ENCODE results near the gene GIGYF2.

GIGYF2 gene

GRCh38 chr2:232880764-232881351 lies 183.7 kb downstream of the GIGYF2 start:
- Histone ChIP-seq H3K9me3 (ENCODE audit: control insufficient read depth, low read length) (no peaks in the 10 kb centered on the region), H3K27ac (ENCODE audit: low read depth, low read length, severe bottlenecking) (no peak overlapping the region), H3K4me1 (ENCODE audit: control insufficient read depth, insufficient read depth, low read length, poor library complexity, severe bottlenecking) (no peaks in the 10 kb centered on the region), H3K4me3 (ENCODE audit: extremely low read depth, insufficient read depth, low read length, poor library complexity, severe bottlenecking) (no peak overlapping the region), H3K36me3 (ENCODE audit: control insufficient read depth, insufficient read depth, low read length) (no peaks in the 10 kb centered on the region)
- 91 to 92% methylated on average over 6 to 13 of the region's 17 CpGs for WGBS, 2 experiments (ENCODE audit: insufficient coverage in 2 of 2)

- Histone ChIP-seq H3K4me1 (ENCODE audit: control insufficient read depth, insufficient read depth, low read length, poor library complexity, severe bottlenecking) (no peaks in the 10 kb centered on the region), H3K36me3 (ENCODE audit: control insufficient read depth, insufficient read depth, low read length) (no peaks in the 10 kb centered on the region), H3K27ac (ENCODE audit: low read depth, low read length, severe bottlenecking) (no peak overlapping the region), H3K9me3 (ENCODE audit: control insufficient read depth, low read length) (no peaks in the 10 kb centered on the region), H3K4me3 (ENCODE audit: extremely low read depth, insufficient read depth, low read length, poor library complexity, severe bottlenecking) (no peak overlapping the region)
- WGBS, 2 experiments (ENCODE audit: insufficient coverage in 2 of 2): 93 to 97% methylated on average over 11 to 15 of the region's 17 CpGs
Measured at GRCh38 chr2:232882085-232882484, 185.0 kb downstream of the GIGYF2 start.

GRCh38 chr2:232882505-232883115 lies 185.5 kb downstream of the GIGYF2 start:
- H3K4me1 ChIP-seq (ENCODE audit: control insufficient read depth, insufficient read depth, low read length, poor library complexity, severe bottlenecking): no peaks in the 10 kb centered on the region
- H3K27ac ChIP-seq (ENCODE audit: low read depth, low read length, severe bottlenecking): no peak overlapping the region
- WGBS, 2 experiments (ENCODE audit: insufficient coverage in 2 of 2): 95% methylated on average over 13 to 18 of the region's 20 CpGs
- H3K36me3 ChIP-seq (ENCODE audit: control insufficient read depth, insufficient read depth, low read length): no peaks in the 10 kb centered on the region
- no peak overlapping the region for H3K4me3 ChIP-seq (ENCODE audit: extremely low read depth, insufficient read depth, low read length, poor library complexity, severe bottlenecking)
- no peaks in the 10 kb centered on the region for H3K9me3 ChIP-seq (ENCODE audit: control insufficient read depth, low read length)

GRCh38 chr2:232883116-232883721 lies 186.1 kb downstream of the GIGYF2 start:
- Histone ChIP-seq H3K27ac (ENCODE audit: low read depth, low read length, severe bottlenecking) (no peak overlapping the region), H3K4me1 (ENCODE audit: control insufficient read depth, insufficient read depth, low read length, poor library complexity, severe bottlenecking) (no peaks in the 10 kb centered on the region), H3K9me3 (ENCODE audit: control insufficient read depth, low read length) (no peaks in the 10 kb centered on the region), H3K36me3 (ENCODE audit: control insufficient read depth, insufficient read depth, low read length) (no peaks in the 10 kb centered on the region), H3K4me3 (ENCODE audit: extremely low read depth, insufficient read depth, low read length, poor library complexity, severe bottlenecking) (no peak overlapping the region)
- 93 to 94% methylated on average over 28 to 29 of the region's 29 CpGs for WGBS, 2 experiments (ENCODE audit: insufficient coverage in 2 of 2)

- no peak overlapping the region for H3K27ac ChIP-seq (ENCODE audit: low read depth, low read length, severe bottlenecking)
- no peaks in the 10 kb centered on the region for H3K4me1 ChIP-seq (ENCODE audit: control insufficient read depth, insufficient read depth, low read length, poor library complexity, severe bottlenecking)
- 87 to 89% methylated on average over 8 to 9 of the region's 11 CpGs for WGBS, 2 experiments (ENCODE audit: insufficient coverage in 2 of 2)
- H3K36me3 ChIP-seq (ENCODE audit: control insufficient read depth, insufficient read depth, low read length): no peaks in the 10 kb centered on the region
- H3K9me3 ChIP-seq (ENCODE audit: control insufficient read depth, low read length): no peaks in the 10 kb centered on the region
- H3K4me3 ChIP-seq (ENCODE audit: extremely low read depth, insufficient read depth, low read length, poor library complexity, severe bottlenecking): no peak overlapping the region
Measured at GRCh38 chr2:232884001-232884421, 186.9 kb downstream of the GIGYF2 start.

- WGBS, 2 experiments (ENCODE audit: insufficient coverage in 2 of 2): 91 to 93% methylated on average over 24 to 26 of the region's 27 CpGs
- H3K4me1 ChIP-seq (ENCODE audit: control insufficient read depth, insufficient read depth, low read length, poor library complexity, severe bottlenecking): no peaks in the 10 kb centered on the region
- no peak overlapping the region for H3K4me3 ChIP-seq (ENCODE audit: extremely low read depth, insufficient read depth, low read length, poor library complexity, severe bottlenecking)
- H3K9me3 ChIP-seq (ENCODE audit: control insufficient read depth, low read length): no peaks in the 10 kb centered on the region
- H3K27ac ChIP-seq (ENCODE audit: low read depth, low read length, severe bottlenecking): no peak overlapping the region
- no peaks in the 10 kb centered on the region for H3K36me3 ChIP-seq (ENCODE audit: control insufficient read depth, insufficient read depth, low read length)
Measured at GRCh38 chr2:232884549-232885263, 187.6 kb downstream of the GIGYF2 start.

GRCh38 chr2:232885264-232885961 lies 188.3 kb downstream of the GIGYF2 start:
- Histone ChIP-seq H3K4me1 (ENCODE audit: control insufficient read depth, insufficient read depth, low read length, poor library complexity, severe bottlenecking) (no peaks in the 10 kb centered on the region), H3K9me3 (ENCODE audit: control insufficient read depth, low read length) (no peaks in the 10 kb centered on the region), H3K27ac (ENCODE audit: low read depth, low read length, severe bottlenecking) (no peak overlapping the region), H3K4me3 (ENCODE audit: extremely low read depth, insufficient read depth, low read length, poor library complexity, severe bottlenecking) (no peak overlapping the region), H3K36me3 (ENCODE audit: control insufficient read depth, insufficient read depth, low read length) (no peaks in the 10 kb centered on the region)
- WGBS, 2 experiments (ENCODE audit: insufficient coverage in 2 of 2): 92 to 94% methylated on average over 20 to 25 of the region's 25 CpGs

GRCh38 chr2:232886176-232886575 lies 189.0 kb downstream of the GIGYF2 start:
- Histone ChIP-seq H3K4me3 (ENCODE audit: extremely low read depth, insufficient read depth, low read length, poor library complexity, severe bottlenecking) (no peak overlapping the region), H3K27ac (ENCODE audit: low read depth, low read length, severe bottlenecking) (no peak overlapping the region), H3K4me1 (ENCODE audit: control insufficient read depth, insufficient read depth, low read length, poor library complexity, severe bottlenecking) (peaks cover 4% of the 10 kb centered on the region), H3K9me3 (ENCODE audit: control insufficient read depth, low read length) (no peaks in the 10 kb centered on the region), H3K36me3 (ENCODE audit: control insufficient read depth, insufficient read depth, low read length) (no peaks in the 10 kb centered on the region)
- 94 to 99% methylated on average over 7 to 9 of the region's 11 CpGs for WGBS, 2 experiments (ENCODE audit: insufficient coverage in 2 of 2)

GRCh38 chr2:232886632-232887031 lies 189.5 kb downstream of the GIGYF2 start:
- no peak overlapping the region for H3K4me3 ChIP-seq (ENCODE audit: extremely low read depth, insufficient read depth, low read length, poor library complexity, severe bottlenecking)
- H3K9me3 ChIP-seq (ENCODE audit: control insufficient read depth, low read length): no peaks in the 10 kb centered on the region
- no peaks in the 10 kb centered on the region for H3K36me3 ChIP-seq (ENCODE audit: control insufficient read depth, insufficient read depth, low read length)
- WGBS, 2 experiments (ENCODE audit: insufficient coverage in 2 of 2): 90 to 94% methylated on average over 5 to 7 of the region's 7 CpGs
- peaks cover 4% of the 10 kb centered on the region for H3K4me1 ChIP-seq (ENCODE audit: control insufficient read depth, insufficient read depth, low read length, poor library complexity, severe bottlenecking)
- H3K27ac ChIP-seq (ENCODE audit: low read depth, low read length, severe bottlenecking): no peak overlapping the region

GRCh38 chr2:232887171-232887850 lies 190.2 kb downstream of the GIGYF2 start:
- Histone ChIP-seq H3K4me1 (ENCODE audit: control insufficient read depth, insufficient read depth, low read length, poor library complexity, severe bottlenecking) (peaks cover 4% of the 10 kb centered on the region), H3K9me3 (ENCODE audit: control insufficient read depth, low read length) (no peaks in the 10 kb centered on the region), H3K4me3 (ENCODE audit: extremely low read depth, insufficient read depth, low read length, poor library complexity, severe bottlenecking) (no peak overlapping the region), H3K27ac (ENCODE audit: low read depth, low read length, severe bottlenecking) (no peak overlapping the region), H3K36me3 (ENCODE audit: control insufficient read depth, insufficient read depth, low read length) (no peaks in the 10 kb centered on the region)
- WGBS, 2 experiments (ENCODE audit: insufficient coverage in 2 of 2): 72 to 82% methylated on average over 15 of the region's 15 CpGs

Measured in mesodermal cell (in vitro differentiated cells).